GM18502 (cell line): ENCODE measurements around the gene NSD1.

Experiments
- ATAC-seq: cut with Tn5 transposase; IDR thresholded peaks from one replicate; pipeline ENCODE4 v1.9.1; 2021; ENCODE audit warnings: mild to moderate bottlenecking; ENCODE audit not compliant: unreplicated experiment, poor library complexity

The NSD1 gene

GRCh38 chr5:177270653-177271052 is 137.1 kb downstream of the NSD1 start:
- ATAC-seq, result no peak

GRCh38 chr5:177271113-177271512 is 137.5 kb downstream of the NSD1 start:
- no peak for ATAC-seq

GRCh38 chr5:177275883-177276282 is 142.3 kb downstream of the NSD1 start:
- no peak for ATAC-seq

GRCh38 chr5:177276886-177277285 is 143.3 kb downstream of the NSD1 start:
- no peak for ATAC-seq

- no peak for ATAC-seq
These were observed 154.6 kb downstream of the NSD1 start for GRCh38 chr5:177288191-177288590.

GRCh38 chr5:177290816-177291596 is 157.4 kb downstream of the NSD1 start:
- ATAC-seq, result no peak

- ATAC-seq, result no peak
These were observed 158.2 kb downstream of the NSD1 start for GRCh38 chr5:177291735-177292134.

GRCh38 chr5:177293819-177294581 is 160.4 kb downstream of the NSD1 start:
- no peak for ATAC-seq

- no peak for ATAC-seq
These were observed 161.1 kb downstream of the NSD1 start for GRCh38 chr5:177294632-177295031.

GRCh38 chr5:177295924-177296323 is 162.4 kb downstream of the NSD1 start:
- no peak for ATAC-seq

GRCh38 chr5:177296581-177296980 is 163.0 kb downstream of the NSD1 start:
- ATAC-seq, result no peak

- ATAC-seq, result no peak
These were observed 164.3 kb downstream of the NSD1 start for GRCh38 chr5:177297922-177298321.

GRCh38 chr5:177299697-177300096 is 166.1 kb downstream of the NSD1 start:
- no peak for ATAC-seq

- ATAC-seq, result peak; percentile 50
These were observed 166.8 kb downstream of the NSD1 start for GRCh38 chr5:177300236-177300880.

- no peak for ATAC-seq
These were observed 167.4 kb downstream of the NSD1 start for GRCh38 chr5:177300951-177301350.

- no peak for ATAC-seq
These were observed 168.1 kb downstream of the NSD1 start for GRCh38 chr5:177301503-177302165.

GRCh38 chr5:177302354-177303110 is 169.0 kb downstream of the NSD1 start:
- no peak for ATAC-seq

GRCh38 chr5:177303121-177303924 is 169.8 kb downstream of the NSD1 start, which contains the start of the genes PRELID1 and RAB24:
TSS of gene PRELID1 (plus strand) at chr5:177303799. CDS start at chr5:177303986, 187 bp downstream.
TSS of gene RAB24 (minus strand) at chr5:177303719. CDS start at chr5:177303288, 431 bp downstream.
- ATAC-seq, result peak; percentile 65

- no peak for ATAC-seq
These were observed 170.4 kb downstream of the NSD1 start for GRCh38 chr5:177303925-177304391.
